ENCODE data around the gene ADISSP.
"Not testable (repeated sequence)": the region's sequence is repeated elsewhere in the genome, so short reads cannot be mapped to it uniquely, and the experiment has no call there.

Gene ADISSP

GRCh38 chr20:3797592-3798372 lies 30.2 kb upstream of the ADISSP start:
- no peak for DNase-seq

GRCh38 chr20:3797226-3797545 lies 29.6 kb upstream of the ADISSP start:
- DNase-seq = no peak

GRCh38 chr20:3796477-3797225 lies 29.1 kb upstream of the ADISSP start:
- no peak for DNase-seq

GRCh38 chr20:3795511-3796468 lies 28.2 kb upstream of the ADISSP start, which contains the start of gene CDC25B:
Gene CDC25B (plus strand): TSS chr20:3796310. CDS start chr20:3796532, 222 bp downstream.
- peak; percentile 98 for DNase-seq

- DNase-seq = no peak
Observed at GRCh38 chr20:3794701-3795420, 27.3 kb upstream of the ADISSP start.

GRCh38 chr20:3794168-3794567 lies 26.6 kb upstream of the ADISSP start:
- not testable (repeated sequence) for DNase-seq

- DNase-seq = not testable (repeated sequence)
Observed at GRCh38 chr20:3789201-3789600, 21.6 kb upstream of the ADISSP start.

- no peak for DNase-seq
Observed at GRCh38 chr20:3788685-3789155, 21.2 kb upstream of the ADISSP start.

- no peak for DNase-seq
Observed at GRCh38 chr20:3787324-3788014, 19.9 kb upstream of the ADISSP start.

GRCh38 chr20:3786665-3787323 lies 19.2 kb upstream of the ADISSP start, which contains the start of gene CENPB:
Gene CENPB (minus strand): TSS chr20:3786740. CDS start chr20:3786483, 257 bp downstream.
- DNase-seq = peak; percentile 95

GRCh38 chr20:3786126-3786484 lies 18.6 kb upstream of the ADISSP start:
- peak; percentile 73 for DNase-seq

GRCh38 chr20:3785240-3786125 lies 17.9 kb upstream of the ADISSP start:
- DNase-seq = no peak

GRCh38 chr20:3784863-3785239 lies 17.3 kb upstream of the ADISSP start:
- no peak for DNase-seq

GRCh38 chr20:3784216-3784853 lies 16.8 kb upstream of the ADISSP start:
- DNase-seq = no peak

GRCh38 chr20:3783511-3784195 lies 16.1 kb upstream of the ADISSP start:
- DNase-seq = no peak

GRCh38 chr20:3783068-3783489 lies 15.5 kb upstream of the ADISSP start:
- DNase-seq = peak; percentile 25

GRCh38 chr20:3782597-3782996 lies 15.0 kb upstream of the ADISSP start:
- no peak for DNase-seq

GRCh38 chr20:3781153-3781910 lies 13.8 kb upstream of the ADISSP start, which contains the start of gene SPEF1:
Gene SPEF1 (minus strand): TSS chr20:3781448. CDS start chr20:3781287, 161 bp downstream.
- peak; percentile 93 for DNase-seq
